Erythroblast (primary cell): Measurements from ENCODE around the gene IFIH1.

Experiments
- DNase-seq, 2 experiments: peaks; one replicate each; lab custom pipeline; 2025; lab: John Stamatoyannopoulos, UW
- GATA1 ChIP-seq: IDR thresholded peaks from 2 replicates; pipeline ENCODE4 v1.6.1; 2011; ENCODE audit warnings: low read depth, mild to moderate bottlenecking, control low read depth, low read length, moderate library complexity
- POLR2A ChIP-seq: IDR thresholded peaks from 2 replicates; pipeline ENCODE4 v1.6.1; 2011; ENCODE audit warnings: mild to moderate bottlenecking, low read length

The IFIH1 gene

GRCh38 chr2:162258686-162259085 is 59.8 kb downstream of the IFIH1 start:
- TF ChIP-seq GATA1, result no peak
- no peak for TF ChIP-seq POLR2A
- DNase-seq, result no peak

- no peak for DNase-seq
These were observed 60.3 kb downstream of the IFIH1 start for GRCh38 chr2:162258169-162258568.

GRCh38 chr2:162257425-162257824 is 61.1 kb downstream of the IFIH1 start:
- TF ChIP-seq GATA1, result no peak
- TF ChIP-seq POLR2A, result no peak
- no peak for DNase-seq

More at GRCh38 chr2:162258169-162258568, 60.3 kb downstream of the IFIH1 start:
- no peak for TF ChIP-seq GATA1
- no peak for TF ChIP-seq POLR2A

GRCh38 chr2:162256591-162256991 is 61.9 kb downstream of the IFIH1 start:
- DNase-seq, result no peak

GRCh38 chr2:162254236-162254871 is 64.1 kb downstream of the IFIH1 start:
- no peak for TF ChIP-seq GATA1
- TF ChIP-seq POLR2A, result no peak
- no peak for DNase-seq

More at GRCh38 chr2:162256591-162256991, 61.9 kb downstream of the IFIH1 start:
- TF ChIP-seq POLR2A, result no peak
- TF ChIP-seq GATA1, result no peak

- TF ChIP-seq GATA1 (no peak), POLR2A (no peak)
- no peak for DNase-seq
These were observed 65.0 kb downstream of the IFIH1 start for GRCh38 chr2:162253435-162253834.

- DNase-seq, result no peak
- TF ChIP-seq POLR2A (no peak), GATA1 (no peak)
These were observed 66.3 kb downstream of the IFIH1 start for GRCh38 chr2:162252153-162252552.

- TF ChIP-seq GATA1 (no peak), POLR2A (no peak)
These were observed 72.7 kb downstream of the IFIH1 start for GRCh38 chr2:162245781-162246180.

GRCh38 chr2:162245061-162245460 is 73.4 kb downstream of the IFIH1 start:
- no peak for DNase-seq
- TF ChIP-seq GATA1, result no peak
- TF ChIP-seq POLR2A, result no peak

More at GRCh38 chr2:162245781-162246180, 72.7 kb downstream of the IFIH1 start:
- no peak for DNase-seq

GRCh38 chr2:162244541-162245031 is 73.9 kb downstream of the IFIH1 start:
- DNase-seq, result no peak

GRCh38 chr2:162243715-162244114 is 74.8 kb downstream of the IFIH1 start:
- no peak for TF ChIP-seq POLR2A
- DNase-seq, result no peak

More at GRCh38 chr2:162244541-162245031, 73.9 kb downstream of the IFIH1 start:
- no peak for TF ChIP-seq GATA1
- TF ChIP-seq POLR2A, result no peak

- DNase-seq, result no peak
- TF ChIP-seq GATA1 (no peak), POLR2A (no peak)
These were observed 75.2 kb downstream of the IFIH1 start, which contains the start of gene FAP for GRCh38 chr2:162243294-162243693. Gene FAP, minus strand, starts transcription at chr2:162243445. Its CDS starts 118 bp downstream, at chr2:162243327.

GRCh38 chr2:162242586-162243280 is 75.8 kb downstream of the IFIH1 start:
- no peak for DNase-seq
- TF ChIP-seq POLR2A (no peak), GATA1 (no peak)

- no peak for TF ChIP-seq POLR2A
- TF ChIP-seq GATA1, result no peak
- no peak for DNase-seq
These were observed 76.9 kb downstream of the IFIH1 start for GRCh38 chr2:162241571-162241970.
